ENCODE data around the gene DIDO1.

DNA sequence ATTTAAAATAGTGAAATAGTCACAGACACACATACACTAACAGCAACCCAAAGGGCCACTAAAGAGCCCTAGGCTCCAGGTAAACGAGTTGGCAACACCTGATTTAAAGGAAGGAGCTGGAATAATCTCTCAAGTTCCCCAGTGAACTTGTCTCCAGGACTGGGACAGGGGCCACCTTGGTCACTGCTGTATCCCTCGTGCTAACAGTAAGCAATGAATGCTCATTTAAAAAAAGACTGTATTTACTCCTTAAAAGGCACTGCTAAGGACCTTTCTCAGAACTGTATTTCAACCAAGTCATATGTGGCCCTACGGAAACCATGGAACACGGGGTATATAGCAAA lies 1.3 kb downstream of the DIDO1 start:
- no peak for TF ChIP-seq CTCF (IDR thresholded peaks at IDR 0.05)
- TF ChIP-seq POLR2AphosphoS2 (conservative IDR thresholded peaks at IDR 0.05; ENCODE audit: low read length) = no peak
- no peak for TF ChIP-seq MAFK (IDR thresholded peaks at IDR 0.05; ENCODE audit: partially characterized antibody)
- TF ChIP-seq RAD21 (conservative IDR thresholded peaks at IDR 0.05 in 1 of 2, IDR thresholded peaks at IDR 0.05 in 1 of 2) = no peak
- no peak for TF ChIP-seq NR3C1 (IDR thresholded peaks at IDR 0.05)
- no peak for TF ChIP-seq EP300 (IDR thresholded peaks at IDR 0.05)
- no peak for TF ChIP-seq EHMT2 (IDR thresholded peaks at IDR 0.05; ENCODE audit: low read depth)
- TF ChIP-seq POLR2A (IDR thresholded peaks at IDR 0.05; ENCODE audit: low read length) = no peak
- no peak for TF ChIP-seq REST (IDR thresholded peaks at IDR 0.05)
- no peak for TF ChIP-seq HOXA7 (CRISPR knock-in tag; IDR thresholded peaks at IDR 0.05)
- TF ChIP-seq JUNB (IDR thresholded peaks at IDR 0.05) = no peak
- TF ChIP-seq, protein P1, sequence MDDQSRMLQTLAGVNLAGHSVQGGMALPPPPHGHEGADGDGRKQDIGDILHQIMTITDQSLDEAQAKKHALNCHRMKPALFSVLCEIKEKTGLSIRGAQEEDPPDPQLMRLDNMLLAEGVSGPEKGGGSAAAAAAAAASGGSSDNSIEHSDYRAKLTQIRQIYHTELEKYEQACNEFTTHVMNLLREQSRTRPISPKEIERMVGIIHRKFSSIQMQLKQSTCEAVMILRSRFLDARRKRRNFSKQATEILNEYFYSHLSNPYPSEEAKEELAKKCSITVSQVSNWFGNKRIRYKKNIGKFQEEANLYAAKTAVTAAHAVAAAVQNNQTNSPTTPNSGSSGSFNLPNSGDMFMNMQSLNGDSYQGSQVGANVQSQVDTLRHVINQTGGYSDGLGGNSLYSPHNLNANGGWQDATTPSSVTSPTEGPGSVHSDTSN (IDR thresholded peaks at IDR 0.05) = no peak

Data from A549 (cell line).